NOMO-1 treated with dmso at 0.1 percent for 144 hours (cell line): ENCODE results near the gene FARS2.

Experiments used
- DNase-seq: peaks from one replicate; lab custom pipeline; 2025; ENCODE audit not compliant: unreplicated experiment; lab: John Stamatoyannopoulos, UW

Gene FARS2

DNA sequence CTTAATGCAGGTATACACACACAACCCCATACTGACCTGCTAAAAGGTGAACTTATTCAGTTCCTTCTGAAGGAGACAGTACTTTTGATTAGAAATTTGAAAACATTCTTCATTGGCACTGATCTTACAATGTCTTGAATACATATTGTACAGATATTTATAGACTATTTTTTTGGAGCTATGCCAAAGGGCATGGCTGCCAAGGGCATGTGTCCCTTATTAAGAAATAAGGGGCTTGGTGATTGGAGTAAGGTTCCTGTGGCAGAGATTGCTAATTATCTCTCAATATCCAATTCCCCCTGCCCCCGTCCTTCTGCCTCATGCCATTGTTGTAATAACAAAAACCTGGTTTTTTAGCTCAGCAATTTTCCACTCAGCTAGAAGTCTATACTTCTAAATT lies 355.9 kb downstream of the FARS2 start:
- DNase-seq: no peak

DNA sequence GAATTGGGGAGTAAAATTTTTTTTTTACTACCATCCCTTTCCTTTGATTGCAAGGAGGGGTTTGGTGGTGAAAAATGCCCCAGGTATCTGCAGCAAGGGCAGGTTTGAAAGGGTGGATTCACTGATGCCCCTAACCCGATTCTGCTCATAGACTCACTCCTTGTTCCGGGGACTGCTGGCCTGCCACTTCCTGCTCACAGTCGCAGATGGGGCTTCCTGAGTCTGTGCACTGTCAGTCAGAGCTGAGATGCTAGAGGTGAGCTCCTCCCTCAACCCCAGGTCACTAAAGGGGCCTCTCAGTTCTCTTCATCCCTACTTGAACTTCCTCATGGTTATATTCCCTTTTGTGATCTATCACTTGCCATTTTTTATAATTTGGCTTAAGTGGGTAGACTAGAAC lies 357.9 kb downstream of the FARS2 start:
- no peak for DNase-seq

- no peak for DNase-seq
Observed at GRCh38 chr6:5622276-5623005, 361.1 kb downstream of the FARS2 start.

DNA sequence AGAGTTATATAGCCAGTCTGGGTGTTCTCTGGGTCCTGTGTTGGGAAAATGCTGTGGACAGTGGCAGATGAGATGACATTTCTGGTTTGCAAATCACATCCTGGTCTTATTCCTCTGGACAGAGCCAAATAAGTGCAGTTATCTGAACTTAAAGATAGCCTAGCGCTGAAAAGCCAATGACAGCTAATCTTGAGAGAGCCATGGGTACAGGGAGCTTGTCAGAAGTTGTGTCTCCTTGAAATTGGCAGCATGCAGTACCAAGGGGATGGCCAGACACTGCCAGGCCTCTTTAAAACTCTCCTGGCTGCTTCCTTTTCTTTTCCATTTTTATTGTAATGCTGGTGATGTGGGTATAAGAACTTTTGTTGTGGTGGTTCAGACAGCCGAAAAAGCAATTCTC lies 362.5 kb downstream of the FARS2 start:
- DNase-seq: no peak

DNA sequence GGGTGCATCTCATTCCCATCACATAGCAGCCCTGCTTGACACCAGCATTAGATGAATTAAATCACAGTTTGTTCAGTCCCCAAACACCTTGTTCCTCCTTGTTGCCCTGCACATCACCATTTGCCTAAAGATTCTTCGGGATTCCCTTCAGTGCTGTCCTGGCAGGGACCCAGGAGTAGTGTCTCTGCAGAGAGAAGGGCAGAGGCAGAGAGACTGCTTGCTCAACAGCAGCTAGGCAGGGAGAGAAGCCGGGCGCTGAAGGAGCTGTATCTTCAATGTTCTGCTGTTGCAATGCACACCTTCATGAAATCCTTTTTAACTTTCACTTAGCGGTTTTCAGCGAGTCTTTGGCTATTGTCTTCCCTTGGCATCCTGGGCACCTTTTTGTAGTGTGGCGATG lies 362.9 kb downstream of the FARS2 start:
- DNase-seq: no peak

DNA sequence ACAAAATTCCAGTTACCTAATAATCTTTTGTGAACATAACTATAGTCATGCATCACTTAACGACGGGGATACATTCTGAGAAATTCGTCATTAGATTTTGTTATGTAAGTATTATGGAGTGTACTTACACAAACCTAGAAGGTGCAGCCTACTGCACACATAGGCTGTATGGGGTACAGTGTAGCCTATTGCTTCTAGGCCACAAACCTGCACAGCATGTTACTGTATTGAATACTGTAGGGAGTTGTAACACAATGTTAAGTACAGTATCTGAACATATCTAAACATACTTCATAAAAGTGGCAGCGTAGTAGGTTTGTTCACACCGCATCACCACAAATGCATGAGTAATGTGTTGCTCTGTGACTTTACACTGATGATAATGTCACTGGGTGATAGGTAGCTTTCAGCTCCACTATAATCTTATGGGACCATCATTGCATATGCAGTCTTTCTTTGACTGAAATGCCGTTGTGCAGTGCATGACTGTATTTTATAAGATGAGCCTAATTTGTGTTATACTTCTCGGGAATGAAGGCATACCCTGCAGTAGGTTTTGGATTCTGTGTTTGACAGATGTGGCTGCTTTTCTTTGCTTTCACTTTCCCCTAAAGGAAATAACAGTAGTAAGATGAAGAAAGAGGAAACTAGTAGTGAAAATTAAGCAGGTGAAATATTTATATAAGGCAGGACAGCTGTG lies 365.6 kb downstream of the FARS2 start:
- DNase-seq: no peak

DNA sequence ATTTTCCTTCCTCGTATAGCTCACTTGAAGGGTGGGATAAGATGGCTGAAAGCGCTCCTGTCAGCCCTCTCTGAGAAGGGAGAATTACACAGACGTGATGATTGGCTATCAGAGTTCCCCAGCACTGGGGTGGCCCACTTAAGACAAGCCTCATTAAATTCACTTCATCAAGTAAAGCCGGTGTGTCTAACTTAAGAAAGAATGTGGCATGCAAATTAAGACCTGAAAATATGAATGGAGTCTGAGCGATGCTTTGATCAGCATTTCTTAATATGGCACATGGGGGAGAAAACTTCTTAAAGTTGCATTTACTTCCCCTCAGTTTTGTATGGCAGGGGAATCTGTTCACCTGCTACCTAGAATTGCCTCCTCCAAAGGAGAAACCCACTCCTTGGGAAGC lies 369.3 kb downstream of the FARS2 start:
- DNase-seq: no peak

DNA sequence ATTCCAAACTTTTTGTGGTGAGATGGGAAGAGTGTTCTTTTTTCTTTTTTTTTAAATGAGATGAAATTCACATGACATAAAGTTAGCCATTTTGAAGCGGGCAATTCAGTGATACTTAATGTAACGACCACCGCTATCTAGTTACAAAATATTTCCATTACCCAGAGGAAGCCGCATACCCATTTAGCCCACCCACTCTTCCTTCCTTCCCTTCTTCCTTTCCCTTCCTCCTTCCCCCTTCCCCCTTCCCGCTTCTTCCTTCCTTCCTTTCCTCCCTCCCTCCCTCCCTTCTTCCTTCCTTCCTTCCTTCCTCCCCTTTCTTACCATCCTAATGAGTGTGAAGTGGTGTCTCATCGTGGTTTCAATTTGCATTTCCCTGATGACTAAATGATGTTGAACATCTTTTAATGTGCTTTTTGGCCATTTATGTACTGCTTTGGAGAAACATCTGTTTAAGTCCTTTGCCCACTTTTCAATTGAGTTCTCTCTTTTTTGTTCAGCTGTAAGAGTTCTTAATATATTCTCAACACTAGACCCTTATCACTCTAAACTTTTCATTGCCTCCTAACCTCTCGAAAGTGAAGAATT lies 371.1 kb downstream of the FARS2 start:
- DNase-seq: no peak

DNA sequence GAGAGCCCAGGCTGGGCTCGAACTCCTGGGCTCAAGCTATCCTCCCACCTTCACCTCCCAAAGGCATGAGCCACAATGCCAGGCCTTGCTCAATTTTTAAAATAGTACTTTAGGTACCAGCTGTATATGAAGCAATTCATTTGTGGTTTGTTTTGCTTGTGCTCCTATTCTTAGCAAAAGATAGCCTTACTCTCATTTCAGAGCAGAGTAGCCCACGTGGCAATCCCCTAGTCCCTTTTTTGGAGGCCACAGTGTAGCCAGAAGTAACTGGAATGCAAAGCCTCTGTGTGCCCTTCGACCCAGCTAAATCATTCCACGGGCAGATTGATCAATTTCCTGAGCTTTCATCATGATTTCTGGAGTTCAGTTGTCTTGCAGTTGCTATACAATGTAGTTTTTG lies 373.2 kb downstream of the FARS2 start:
- peak; percentile 11 for DNase-seq

DNA sequence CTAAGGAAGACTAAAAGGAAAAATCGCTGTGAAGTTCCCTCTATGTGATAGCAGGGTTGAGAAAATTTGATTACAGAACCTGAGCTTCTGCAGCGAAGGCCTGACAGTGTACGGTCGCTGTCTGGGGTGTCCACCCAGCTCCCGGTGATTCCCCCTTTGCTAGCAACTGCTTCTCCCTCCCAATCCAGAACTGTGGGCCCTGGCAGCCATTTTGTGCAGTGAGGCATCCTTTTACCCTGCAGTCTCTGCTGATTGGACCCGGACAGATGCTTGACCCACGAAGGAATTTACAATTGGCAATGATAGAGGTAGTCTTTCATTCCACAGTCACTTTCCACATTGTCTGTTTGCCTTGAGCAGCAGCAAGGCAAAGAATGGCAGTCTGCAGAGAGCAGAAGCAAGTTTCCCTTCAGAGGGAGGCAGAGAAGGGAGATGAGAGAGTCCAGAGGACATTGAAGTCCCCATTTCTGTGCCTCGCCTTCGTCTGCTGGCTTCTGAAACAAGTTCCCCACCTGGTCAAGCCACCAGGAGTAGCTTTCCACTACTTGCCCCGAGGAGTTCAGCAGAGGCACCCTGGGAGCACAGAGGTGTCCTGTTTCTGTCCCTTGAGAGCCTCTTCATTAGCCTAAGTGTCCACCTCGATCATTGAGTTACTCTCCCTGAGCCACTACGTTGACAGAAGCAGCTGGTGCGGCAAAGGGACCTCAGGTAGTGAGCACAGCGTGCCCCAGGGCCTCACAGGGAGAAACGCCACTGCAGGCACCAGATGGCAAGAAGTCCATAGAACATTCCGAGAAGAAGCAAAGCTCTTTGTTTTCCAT lies 375.1 kb downstream of the FARS2 start:
- DNase-seq: no peak

DNA sequence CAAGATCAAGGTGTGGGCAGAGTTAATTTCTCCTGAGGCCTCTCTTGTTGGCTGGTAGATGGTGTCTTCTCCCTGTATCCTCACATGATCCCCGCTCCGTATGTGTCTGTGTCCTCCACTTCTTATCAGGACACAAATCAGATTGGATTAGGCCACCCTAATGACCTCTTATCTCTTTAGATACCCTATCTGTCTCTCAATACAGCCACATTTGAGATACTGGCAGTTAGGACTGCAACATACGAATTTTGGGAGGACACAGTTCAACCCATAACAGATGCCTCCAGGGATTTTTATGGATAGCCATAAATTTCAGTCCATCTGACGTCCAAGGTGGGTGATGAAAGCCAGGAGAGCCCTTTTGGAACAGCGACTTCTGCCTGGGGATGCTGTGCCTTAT lies 376.4 kb downstream of the FARS2 start:
- no peak for DNase-seq

DNA sequence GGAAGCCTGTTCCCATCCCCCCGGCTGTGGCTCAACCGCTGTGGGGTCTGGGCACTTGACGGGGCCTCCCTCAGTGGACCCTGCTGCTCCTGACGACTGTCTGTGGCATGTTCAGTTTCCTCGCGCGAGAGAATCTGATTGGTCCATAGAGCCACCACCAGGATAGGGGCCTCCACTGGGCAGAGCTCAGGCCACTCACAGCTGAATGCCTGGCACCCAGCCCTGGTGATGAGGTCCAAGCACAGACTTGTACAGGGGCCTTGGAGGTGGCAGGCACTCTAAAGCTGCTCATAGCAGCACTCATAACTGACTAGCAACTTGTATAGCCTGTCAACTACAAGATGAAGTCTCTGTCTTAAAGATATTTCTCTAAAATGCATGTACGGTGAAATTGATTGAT lies 377.4 kb downstream of the FARS2 start:
- no peak for DNase-seq

DNA sequence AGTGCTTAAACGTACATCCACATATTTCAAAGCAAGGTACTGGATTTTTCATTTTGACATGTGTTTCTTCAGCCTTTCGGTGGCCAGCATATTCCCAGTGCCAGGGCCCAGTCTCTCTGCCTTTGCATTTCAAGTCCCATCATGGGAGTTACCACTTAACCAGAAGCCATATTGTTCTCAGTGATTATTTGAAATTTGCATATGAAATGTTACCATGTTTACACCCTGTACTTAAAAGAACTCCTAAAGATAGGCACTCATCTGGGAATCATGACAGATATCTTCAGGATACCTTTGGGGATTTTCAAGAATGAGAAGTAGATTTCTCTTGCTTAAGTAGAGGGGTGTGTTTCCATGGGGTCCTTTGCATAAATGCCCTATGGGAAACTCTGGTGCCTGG lies 377.9 kb downstream of the FARS2 start:
- no peak for DNase-seq

DNA sequence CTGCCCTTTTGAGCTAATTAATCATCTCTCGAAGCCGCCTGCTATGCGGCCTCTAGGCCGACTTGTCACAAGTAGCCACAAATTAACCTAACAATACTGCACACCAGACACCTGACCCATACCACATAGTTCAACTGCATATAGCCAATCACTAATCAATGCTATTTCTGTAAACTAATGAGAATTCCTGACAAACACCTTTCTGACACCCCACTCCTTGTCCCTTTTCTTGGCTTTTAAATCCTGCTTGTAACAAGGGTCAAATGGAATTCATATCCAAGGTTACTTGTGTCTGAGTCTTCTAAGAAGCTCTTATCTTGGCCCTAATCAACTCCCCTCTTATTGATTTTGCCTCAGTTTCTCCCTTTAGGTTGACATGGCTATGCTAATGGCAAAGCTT lies 379.3 kb downstream of the FARS2 start:
- no peak for DNase-seq

GRCh38 chr6:5644523-5645185 lies 383.3 kb downstream of the FARS2 start:
- DNase-seq: no peak

- no peak for DNase-seq
Observed at GRCh38 chr6:5645328-5646290, 384.3 kb downstream of the FARS2 start.

DNA sequence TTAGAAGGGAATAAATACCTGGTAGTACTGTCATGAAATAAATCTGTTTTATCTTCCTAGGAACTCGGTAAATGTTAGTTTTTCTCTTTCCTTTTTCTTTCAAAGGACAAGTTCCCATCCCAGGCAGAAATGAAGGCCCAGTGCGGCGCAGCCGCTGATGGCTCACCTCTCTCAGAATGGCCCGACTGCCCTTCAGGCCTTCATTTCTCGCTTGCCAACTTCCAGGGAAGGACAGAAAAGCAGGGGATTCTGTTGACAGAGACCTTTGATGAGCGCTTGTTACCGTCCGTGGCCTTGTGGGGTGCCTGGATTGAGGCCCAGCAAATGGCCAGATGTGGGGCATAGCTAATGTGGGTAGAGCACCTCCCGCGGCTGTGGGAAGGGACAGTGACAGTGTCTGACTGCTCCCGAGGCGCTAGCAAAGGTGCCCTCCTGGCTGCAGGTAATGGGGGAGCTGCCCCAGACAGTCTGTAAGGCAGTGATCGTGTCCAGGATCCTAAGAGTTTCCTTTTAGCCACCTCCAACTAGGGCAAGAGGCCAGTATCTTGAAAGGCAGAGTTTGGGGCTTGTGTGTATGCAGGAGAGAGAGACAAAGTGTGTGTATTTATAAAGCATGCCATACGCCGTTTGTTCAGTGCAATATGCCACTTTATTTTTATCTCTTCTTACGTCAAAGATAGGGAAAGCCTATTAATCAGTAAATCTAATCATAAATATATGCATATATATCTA lies 391.3 kb downstream of the FARS2 start:
- no peak for DNase-seq

DNA sequence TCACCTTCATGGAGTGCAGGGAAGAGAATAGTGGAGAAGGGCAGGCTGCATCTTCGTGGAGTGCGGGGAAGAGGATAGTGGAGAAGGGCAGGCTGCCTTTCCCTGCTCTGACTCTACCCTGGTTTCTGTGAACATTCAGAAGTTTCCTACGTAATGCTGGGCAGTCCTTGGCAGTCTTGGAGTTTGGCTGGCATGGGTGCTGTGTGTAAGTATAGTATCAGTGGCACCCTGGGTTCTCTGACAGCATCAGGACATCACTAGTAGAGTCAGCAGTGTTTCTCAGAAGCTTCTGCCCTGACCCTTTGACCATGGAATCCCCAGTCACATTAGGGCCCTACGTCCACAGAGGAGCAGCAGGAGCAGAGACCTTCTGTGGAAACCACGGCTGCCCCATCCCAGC lies 392.5 kb downstream of the FARS2 start:
- no peak for DNase-seq

- no peak for DNase-seq
Observed at GRCh38 chr6:5656226-5656625, 394.9 kb downstream of the FARS2 start.
